GM12801 (cell line): ENCODE results near the gene SETD3.

ENCODE experiments used
- CTCF ChIP-seq: IDR thresholded peaks from one replicate; pipeline ENCODE4 v1.5.1; 2011; ENCODE audit warnings: control low read depth; ENCODE audit not compliant: insufficient read length; ENCODE audit errors: extremely low read depth

Gene SETD3

GRCh38 chr14:99471731-99472130 is 8.9 kb downstream of the SETD3 start:
- no peak for TF ChIP-seq CTCF

- no peak for TF ChIP-seq CTCF
Measured at GRCh38 chr14:99468836-99469592, 11.6 kb downstream of the SETD3 start.

- no peak for TF ChIP-seq CTCF
Measured at GRCh38 chr14:99468081-99468480, 12.6 kb downstream of the SETD3 start.

GRCh38 chr14:99467336-99468078 is 13.2 kb downstream of the SETD3 start:
- TF ChIP-seq CTCF = no peak

GRCh38 chr14:99466758-99467157 is 13.9 kb downstream of the SETD3 start:
- no peak for TF ChIP-seq CTCF

GRCh38 chr14:99465288-99465687 is 15.4 kb downstream of the SETD3 start:
- TF ChIP-seq CTCF = no peak

- no peak for TF ChIP-seq CTCF
Measured at GRCh38 chr14:99463974-99464373, 16.7 kb downstream of the SETD3 start.
